NB4 (cell line): ENCODE data around the gene BTN1A1.

Experiments used
- DNase-seq: peaks from one replicate; pipeline ENCODE4 v3.0.0; 2010; ENCODE audit warnings: low read depth
- H3K4me3 ChIP-seq: one replicate; pipeline ENCODE4 v1.5.1; 2011; ENCODE audit warnings: mild to moderate bottlenecking, low read depth, low read length, moderate library complexity
- MYC ChIP-seq: IDR thresholded peaks from 2 replicates; pipeline ENCODE4 v1.6.1; 2011; ENCODE audit warnings: low read depth, low read length
- POLR2A ChIP-seq: IDR thresholded peaks from 2 replicates; pipeline ENCODE4 v1.6.1; 2011; ENCODE audit warnings: mild to moderate bottlenecking; ENCODE audit not compliant: insufficient read length; ENCODE audit errors: extremely low read depth
- TF ChIP-seq, protein P1 (sequence below): IDR thresholded peaks from one replicate; pipeline ENCODE4 v1.5.1; 2012; ENCODE audit warnings: low read depth, low read length
- TF ChIP-seq, protein P2 (sequence below): IDR thresholded peaks from 2 replicates; pipeline ENCODE4 v1.6.1; 2011; ENCODE audit warnings: low read depth, low read length

BTN1A1 gene

DNA sequence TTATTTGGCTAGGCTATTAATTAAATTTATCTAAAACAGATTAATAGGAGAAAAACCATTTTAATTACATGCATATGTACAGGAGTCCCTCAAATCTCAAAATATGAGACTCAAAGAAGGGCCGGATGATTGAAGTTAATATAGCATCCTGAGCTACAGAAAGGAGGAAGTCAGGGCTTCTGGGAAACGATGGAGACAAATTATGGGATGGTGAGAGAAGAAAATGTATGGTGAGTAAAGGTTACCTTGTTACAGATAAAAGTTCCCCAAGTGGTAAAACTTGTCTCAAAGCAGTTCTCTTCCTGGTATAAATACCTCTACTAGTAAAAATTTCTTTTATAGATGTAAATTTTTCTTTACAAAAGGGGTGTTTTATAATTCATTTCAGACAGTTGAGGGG, 15.9 kb upstream of the BTN1A1 start:
- TF ChIP-seq, protein P1, sequence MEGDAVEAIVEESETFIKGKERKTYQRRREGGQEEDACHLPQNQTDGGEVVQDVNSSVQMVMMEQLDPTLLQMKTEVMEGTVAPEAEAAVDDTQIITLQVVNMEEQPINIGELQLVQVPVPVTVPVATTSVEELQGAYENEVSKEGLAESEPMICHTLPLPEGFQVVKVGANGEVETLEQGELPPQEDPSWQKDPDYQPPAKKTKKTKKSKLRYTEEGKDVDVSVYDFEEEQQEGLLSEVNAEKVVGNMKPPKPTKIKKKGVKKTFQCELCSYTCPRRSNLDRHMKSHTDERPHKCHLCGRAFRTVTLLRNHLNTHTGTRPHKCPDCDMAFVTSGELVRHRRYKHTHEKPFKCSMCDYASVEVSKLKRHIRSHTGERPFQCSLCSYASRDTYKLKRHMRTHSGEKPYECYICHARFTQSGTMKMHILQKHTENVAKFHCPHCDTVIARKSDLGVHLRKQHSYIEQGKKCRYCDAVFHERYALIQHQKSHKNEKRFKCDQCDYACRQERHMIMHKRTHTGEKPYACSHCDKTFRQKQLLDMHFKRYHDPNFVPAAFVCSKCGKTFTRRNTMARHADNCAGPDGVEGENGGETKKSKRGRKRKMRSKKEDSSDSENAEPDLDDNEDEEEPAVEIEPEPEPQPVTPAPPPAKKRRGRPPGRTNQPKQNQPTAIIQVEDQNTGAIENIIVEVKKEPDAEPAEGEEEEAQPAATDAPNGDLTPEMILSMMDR = no peak
- TF ChIP-seq MYC = no peak
- TF ChIP-seq, protein P2, sequence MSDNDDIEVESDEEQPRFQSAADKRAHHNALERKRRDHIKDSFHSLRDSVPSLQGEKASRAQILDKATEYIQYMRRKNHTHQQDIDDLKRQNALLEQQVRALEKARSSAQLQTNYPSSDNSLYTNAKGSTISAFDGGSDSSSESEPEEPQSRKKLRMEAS = no peak
- no peak for DNase-seq
- H3K4me3 ChIP-seq = no peak overlapping the region

DNA sequence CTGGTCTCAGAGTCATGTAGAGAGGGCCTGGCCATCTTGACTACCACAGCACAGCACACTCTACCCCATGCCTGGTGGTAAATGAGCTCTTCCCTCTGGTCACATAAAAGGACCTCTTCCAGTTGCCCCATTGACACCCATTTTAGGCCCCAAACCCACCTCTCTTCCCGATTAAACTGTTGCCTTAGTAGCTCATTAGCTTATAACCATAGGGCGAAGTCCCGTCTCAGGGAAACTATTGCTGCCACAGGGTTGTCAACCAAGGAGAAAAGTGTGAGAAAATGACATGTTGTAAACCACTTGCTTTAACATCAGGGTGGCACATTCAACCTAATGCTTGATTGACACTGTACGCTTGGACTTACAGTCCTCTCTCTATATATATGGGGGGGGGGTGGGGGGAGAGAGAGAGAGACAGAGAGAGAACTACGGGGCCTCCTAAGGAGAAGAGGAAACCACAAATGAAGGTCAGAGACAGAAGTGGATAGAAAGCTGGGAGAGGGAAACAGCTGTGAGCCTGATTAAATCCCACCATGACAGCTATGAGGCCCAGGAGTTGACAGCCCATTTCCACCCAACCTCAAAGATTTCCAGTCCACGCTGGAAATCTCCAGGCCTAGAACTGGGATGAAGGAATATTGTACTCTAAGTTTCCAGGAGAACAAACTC, 14.9 kb upstream of the BTN1A1 start:
- TF ChIP-seq, protein P2 = no peak
- no peak for TF ChIP-seq POLR2A
- no peak for TF ChIP-seq MYC
- TF ChIP-seq, protein P1 = no peak
- no peak overlapping the region for H3K4me3 ChIP-seq
- no peak for DNase-seq

DNA sequence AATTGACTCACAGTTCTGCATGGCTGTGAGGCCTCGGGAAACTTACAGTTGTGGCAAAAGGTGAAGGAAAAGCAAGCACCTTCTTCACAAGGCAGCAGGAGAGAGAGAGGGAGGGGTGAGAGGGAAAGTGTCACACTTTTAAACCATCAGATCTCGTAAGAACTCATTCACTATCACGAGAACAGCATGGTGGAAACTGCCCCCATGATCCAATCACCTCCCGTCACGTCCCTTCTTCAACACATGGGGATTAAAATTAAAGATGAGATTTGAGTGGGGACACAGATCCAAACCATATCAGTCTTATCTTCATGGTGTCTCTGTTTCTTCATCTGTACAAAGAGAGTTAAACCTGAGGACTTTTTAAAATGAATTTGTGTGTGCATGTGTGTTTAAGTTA, 13.7 kb upstream of the BTN1A1 start:
- TF ChIP-seq, protein P1 = no peak
- TF ChIP-seq, protein P2 = no peak
- no peak for TF ChIP-seq MYC
- TF ChIP-seq POLR2A = no peak
- no peak for DNase-seq
- H3K4me3 ChIP-seq = no peak overlapping the region

DNA sequence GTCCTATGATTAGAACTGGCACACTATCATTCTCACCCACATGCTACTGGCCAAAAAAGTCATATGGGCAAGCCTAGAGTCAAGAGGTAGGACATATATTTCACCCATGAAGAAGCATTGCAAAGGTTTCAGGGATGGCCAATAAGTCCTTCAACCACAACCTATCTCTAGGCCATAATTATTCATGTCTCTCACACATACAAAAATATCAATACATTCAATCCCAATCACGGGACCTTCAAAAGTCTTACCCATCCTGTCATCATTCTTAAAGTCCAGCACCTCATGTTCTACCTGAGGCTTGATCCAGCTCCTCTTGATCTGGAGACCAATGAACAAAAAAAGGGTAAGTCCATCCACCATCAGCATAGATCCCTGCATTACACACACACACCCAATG, 12.6 kb upstream of the BTN1A1 start:
- no peak for TF ChIP-seq POLR2A
- DNase-seq = no peak

DNA sequence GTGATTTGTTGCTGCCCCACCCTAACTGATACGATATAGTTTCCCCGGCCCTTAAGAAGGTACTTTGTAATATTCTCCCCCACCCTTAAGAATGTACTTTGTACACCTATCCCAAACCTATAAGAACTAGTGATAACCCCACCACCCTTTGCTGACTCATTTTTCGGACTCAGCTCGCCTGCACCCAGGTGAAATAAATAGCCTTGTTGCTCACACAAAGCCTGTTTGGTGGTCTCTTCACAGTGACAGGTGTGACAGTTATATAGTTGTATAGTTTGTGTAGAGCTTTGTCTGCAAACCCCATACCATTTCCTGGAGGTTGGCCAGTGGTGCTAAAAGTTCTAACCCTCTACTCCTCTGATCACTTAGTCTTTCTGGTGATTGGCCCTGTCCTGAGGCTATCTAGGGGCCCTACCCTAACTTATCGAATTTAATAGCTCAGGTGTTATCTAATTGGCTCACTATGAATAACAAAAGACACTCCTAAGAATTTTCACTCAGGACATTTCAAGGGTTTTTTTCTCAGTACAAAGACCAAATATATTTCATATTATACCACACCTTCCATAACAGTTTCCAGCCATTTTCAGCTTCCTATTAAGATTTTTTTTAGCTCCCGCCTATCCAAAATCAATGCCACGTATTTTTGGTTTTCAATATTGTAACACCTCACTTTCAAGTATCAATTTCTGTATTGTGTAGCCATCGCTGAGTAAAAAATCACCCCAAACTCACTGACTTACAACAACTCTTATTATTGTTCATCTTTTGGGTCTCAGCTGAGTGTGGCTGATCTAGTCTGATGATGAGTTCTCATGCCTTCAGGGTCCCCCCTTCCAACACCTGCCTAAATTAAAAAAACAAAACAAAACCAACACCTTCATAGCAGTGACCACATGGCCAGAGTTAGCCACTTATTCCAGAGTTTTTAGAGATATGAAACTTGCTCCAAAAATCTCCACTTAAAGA, 9.8 kb upstream of the BTN1A1 start:
- H3K4me3 ChIP-seq = no peak overlapping the region
- TF ChIP-seq MYC = no peak
- no peak for TF ChIP-seq POLR2A
- TF ChIP-seq, protein P1 = no peak
- TF ChIP-seq, protein P2 = no peak
- DNase-seq = no peak

More for the DNA sequence above, 12.6 kb upstream of the BTN1A1 start:
- H3K4me3 ChIP-seq = no peak overlapping the region

DNA sequence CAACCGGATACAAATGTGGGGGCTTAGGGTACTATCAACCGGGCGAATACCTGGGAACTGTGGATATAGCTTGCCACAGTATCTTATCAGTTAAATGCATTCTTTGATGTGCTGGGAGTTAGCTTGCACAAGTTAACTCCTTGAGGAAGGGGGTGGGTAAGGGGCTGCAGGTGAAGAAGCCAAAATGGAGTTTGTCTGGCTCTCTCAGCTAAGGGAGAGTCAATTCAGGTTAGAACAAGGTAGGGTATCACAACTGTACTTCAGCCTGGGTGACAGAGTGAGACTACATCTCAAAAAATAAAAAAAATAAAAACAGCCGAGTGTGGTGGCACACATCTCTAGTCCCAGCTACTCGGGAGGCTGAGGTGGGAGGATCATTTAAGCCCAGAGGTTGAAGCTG, 8.5 kb upstream of the BTN1A1 start:
- TF ChIP-seq POLR2A (no peak), MYC (no peak)
- TF ChIP-seq, protein P1 = no peak
- TF ChIP-seq, protein P2 = no peak
- no peak overlapping the region for H3K4me3 ChIP-seq
- DNase-seq = no peak
